Upper lobe of left lung (tissue), 6 donors: ENCODE results near the gene SAV1. TPM values are rescaled to one million over a fixed set of nuclear protein-coding genes. Genes with fewer than 3 reads are reported as not detected.

Experiments used
- ATAC-seq, 2 donors: fragments of 200-7000 bp; cut with Tn5 transposase; one replicate each; pipeline ENCODE4 v1.9.1; 2022; ENCODE audit warnings: mild to moderate bottlenecking in 2 of 2, moderate library complexity in 2 of 2; ENCODE audit not compliant: low FRiP score in 2 of 2
- DNase-seq, 2 donors: peaks; one replicate each; pipeline ENCODE4 v3.0.0-alpha.2; 2019 to 2020
- H3K27ac ChIP-seq, 4 donors: fragments of 200-600 bp; sonication (generic); one replicate each; pipeline ENCODE4 v1.5.1; 2016 to 2019
- H3K27me3 ChIP-seq, 4 donors: fragments of 200-600 bp; sonication (generic); one replicate each; pipeline ENCODE4 v1.5.1; 2017 to 2019
- H3K36me3 ChIP-seq, 4 donors: fragments of 200-600 bp; sonication (generic); one replicate each; pipeline ENCODE4 v1.5.1; 2016 to 2019
- H3K4me1 ChIP-seq, 4 donors: fragments of 200-600 bp; sonication (generic); one replicate each; pipeline ENCODE4 v1.5.1; 2018 to 2019
- H3K4me3 ChIP-seq, 4 donors: fragments of 200-600 bp; sonication (generic); one replicate each; pipeline ENCODE4 v1.5.1; 2017 to 2019; ENCODE audit warnings: mild to moderate bottlenecking in 2 of 4, moderate library complexity in 1 of 4
- H3K9me3 ChIP-seq, 4 donors: fragments of 200-600 bp; sonication (generic); one replicate each; pipeline ENCODE4 v1.5.1; 2018 to 2019
- CTCF ChIP-seq, 6 experiments: fragments of 450-650 bp in 4 of 6; fragments of 200-600 bp in 2 of 6; sonication (generic) in 2 of 6; IDR thresholded peaks; one replicate each; pipeline ENCODE4 v1.5.1; 2016 to 2019; ENCODE audit warnings: antibody characterized with exemption in 6 of 6
- EP300 ChIP-seq, 4 donors: sonication (generic); formaldehyde crosslinking; IDR thresholded peaks; one replicate each; pipeline ENCODE4 v1.5.1; 2017; ENCODE audit warnings: antibody characterized with exemption in 4 of 4, control low read depth in 2 of 4
- POLR2A ChIP-seq, 4 donors: fragments of 450-650 bp; IDR thresholded peaks; one replicate each; pipeline ENCODE4 v1.5.1; 2016 to 2017; ENCODE audit warnings: antibody characterized with exemption in 4 of 4, mild to moderate bottlenecking in 2 of 4
- POLR2AphosphoS5 ChIP-seq, 2 donors: sonication (generic); formaldehyde crosslinking; IDR thresholded peaks; one replicate each; pipeline ENCODE4 v1.5.1; 2017; ENCODE audit warnings: antibody characterized with exemption in 2 of 2
- WGBS, 2 donors: methylation state at CpG; one replicate each; pipeline ENCODE4 v1.1.5; 2017 to 2018; 5-methylcytosine and 5-hydroxymethylcytosine counted together
- small RNA-seq, 4 donors: library from RNA; depleted of rRNA; stranded (forward); fragments of <200 nt; gene quantifications; one replicate each; pipeline ENCODE3, GENCODE V24; 2016
- total RNA-seq, 6 donors: library from RNA; depleted of rRNA in 4 of 6; stranded (reverse); fragments of >200 nt in 4 of 6; gene quantifications; one replicate each; pipeline versions ENCODE4 v1.1.0 to v1.2.1, GENCODE V29; 2016 to 2021
- donor health status: DM: no; HTN: no; CAD: no; lungs with moderate emphysema.
- donor health status: DM: no; HTN: yes; CAD: no; lungs with severe emphysema.

SAV1 gene
- total RNA-seq, 6 donors from 2014 or later: 29.3 to 63.9 (median 34.3) TPM

- DNase-seq (no peak), ATAC-seq (no peak)
- Histone ChIP-seq H3K27ac (no peak overlapping the region), H3K9me3 (no peaks in the 10 kb centered on the region), H3K4me3 (no peak overlapping the region), H3K4me1 (no peaks in the 10 kb centered on the region), H3K27me3 (no peaks in the 10 kb centered on the region), H3K36me3 (no peaks in the 10 kb centered on the region)
- TF ChIP-seq POLR2A (IDR thresholded peaks at IDR 0.05) (no peak), EP300 (IDR thresholded peaks at IDR 0.05) (no peak), CTCF (IDR thresholded peaks at IDR 0.05) (no peak), POLR2AphosphoS5 (IDR thresholded peaks at IDR 0.05) (no peak)
- WGBS, 2 donors: 92 to 95% methylated on average over 8 of the region's 8 CpGs
Measured at GRCh38 chr14:50594577-50595316, 73.4 kb downstream of the SAV1 start.

- no peak for DNase-seq
- H3K27me3 ChIP-seq: no peaks in the 10 kb centered on the region
- no peak overlapping the region for H3K4me3 ChIP-seq
- H3K4me1 ChIP-seq: no peaks in the 10 kb centered on the region
- no peak for ATAC-seq
- no peaks in the 10 kb centered on the region for H3K36me3 ChIP-seq
- WGBS, 2 donors: 70 to 81% methylated on average over 2 of the region's 2 CpGs
- H3K9me3 ChIP-seq: no peaks in the 10 kb centered on the region
- H3K27ac ChIP-seq: no peak overlapping the region
- TF ChIP-seq EP300 (IDR thresholded peaks at IDR 0.05) (no peak), CTCF (IDR thresholded peaks at IDR 0.05) (no peak), POLR2A (IDR thresholded peaks at IDR 0.05) (no peak), POLR2AphosphoS5 (IDR thresholded peaks at IDR 0.05) (no peak)
Measured at GRCh38 chr14:50590464-50590863, 77.6 kb downstream of the SAV1 start.

Small RNA genes lying within 50 kb of the gene (small RNA-seq; reads per million reads assigned to genes)
- gene RN7SL452P: 0 reads per million in 4 donors

Other genes with a start within 250 kb of the SAV1 start
- 100 to 1,000 TPM in 2 of 6 donors, 10 to 100 TPM in 4; 44.5 to 131 (median 80.0) TPM for gene MAP4K5, start 135.7 kb downstream of the SAV1 start, total RNA-seq
- 1 to 10 TPM; 1.3 to 7.9 (median 5.3) TPM for gene ATL1, start 108.2 kb downstream of the SAV1 start, total RNA-seq
- 10 to 100 TPM; 24.8 to 50.3 (median 42.2) TPM for gene NIN, start 162.9 kb upstream of the SAV1 start, total RNA-seq
- 1 to 10 TPM in 1 of 6 donors, under 1 TPM in 2, not detected in 3; 0.26 to 7.6 (median 0.44) TPM for gene ABHD12B, start 203.7 kb upstream of the SAV1 start, total RNA-seq